GM12891 (cell line): Measurements from ENCODE around the gene SRP68.
"Not testable (repeated sequence)": the region's sequence is repeated elsewhere in the genome, so short reads cannot be mapped to it uniquely, and the experiment has no call there.

Source experiments
- DNase-seq: peaks from one replicate; pipeline ENCODE4 v3.0.0; 2011; ENCODE audit warnings: low spot score; ENCODE audit not compliant: insufficient read length
- FAIRE-seq: peaks from 2 replicates; lab custom pipeline; 2011; peaks lifted over from hg19 to GRCh38; lab: Jason Lieb, UNC
- PAX5 ChIP-seq: IDR thresholded peaks from 2 replicates; pipeline ENCODE4 v1.6.1; 2011; ENCODE audit warnings: low read length, moderate library complexity, mild to moderate bottlenecking; ENCODE audit not compliant: insufficient read depth, severe bottlenecking
- POLR2A ChIP-seq: IDR thresholded peaks from 2 replicates; pipeline ENCODE4 v1.6.1; 2011; ENCODE audit warnings: low read depth, low read length, control low read depth
- POLR2AphosphoS5 ChIP-seq: IDR thresholded peaks from 2 replicates; pipeline ENCODE4 v1.6.1; 2011; ENCODE audit warnings: low read depth, low read length, control low read depth
- POU2F2 ChIP-seq: IDR thresholded peaks from 2 replicates; pipeline ENCODE4 v1.6.1; 2011; ENCODE audit warnings: low read depth, mild to moderate bottlenecking, control low read depth, low read length, moderate library complexity
- SPI1 ChIP-seq: IDR thresholded peaks from 2 replicates; pipeline ENCODE4 v1.6.1; 2011; ENCODE audit warnings: low read depth, low read length, control low read depth
- TAF1 ChIP-seq: IDR thresholded peaks from 2 replicates; pipeline ENCODE4 v1.6.1; 2011; ENCODE audit warnings: low read depth, low read length, control low read depth

The SRP68 gene

DNA sequence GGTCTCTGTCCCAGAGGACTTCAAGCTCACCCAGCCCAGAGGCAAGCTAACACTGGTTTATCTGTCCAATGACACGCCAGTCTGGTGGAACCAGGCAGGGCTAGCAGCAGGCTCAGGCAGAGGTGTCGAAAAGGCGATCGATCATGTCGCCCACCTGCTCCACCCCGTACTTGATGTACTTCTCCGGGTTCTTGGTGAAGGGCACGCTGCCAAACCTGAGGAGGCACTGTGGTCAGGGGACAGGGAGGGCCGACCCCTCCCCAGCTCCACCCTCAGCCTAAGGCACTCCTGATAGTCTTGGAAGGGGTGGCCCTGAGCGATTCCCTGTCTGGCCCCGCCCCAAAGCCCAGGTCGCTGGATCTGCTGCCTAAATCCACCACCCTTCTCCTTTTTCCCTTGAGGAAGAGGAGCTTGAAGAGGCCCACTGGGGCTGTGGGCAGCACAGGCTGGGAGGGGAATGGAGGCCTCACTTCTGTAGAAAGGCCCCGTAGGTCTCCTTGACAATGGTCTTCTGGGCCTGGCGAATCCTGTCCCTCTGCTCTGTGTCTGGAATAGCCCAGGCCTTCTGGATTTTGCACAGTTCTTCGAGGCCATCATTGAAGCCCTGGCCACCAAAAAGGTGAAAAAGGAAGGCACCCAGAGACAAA, 11.3 kb upstream of the SRP68 start:
- no peak for DNase-seq
- FAIRE-seq, result no peak
- TF ChIP-seq POU2F2 (no peak), POLR2A (no peak), TAF1 (no peak), POLR2AphosphoS5 (no peak), SPI1 (no peak), PAX5 (no peak)

DNA sequence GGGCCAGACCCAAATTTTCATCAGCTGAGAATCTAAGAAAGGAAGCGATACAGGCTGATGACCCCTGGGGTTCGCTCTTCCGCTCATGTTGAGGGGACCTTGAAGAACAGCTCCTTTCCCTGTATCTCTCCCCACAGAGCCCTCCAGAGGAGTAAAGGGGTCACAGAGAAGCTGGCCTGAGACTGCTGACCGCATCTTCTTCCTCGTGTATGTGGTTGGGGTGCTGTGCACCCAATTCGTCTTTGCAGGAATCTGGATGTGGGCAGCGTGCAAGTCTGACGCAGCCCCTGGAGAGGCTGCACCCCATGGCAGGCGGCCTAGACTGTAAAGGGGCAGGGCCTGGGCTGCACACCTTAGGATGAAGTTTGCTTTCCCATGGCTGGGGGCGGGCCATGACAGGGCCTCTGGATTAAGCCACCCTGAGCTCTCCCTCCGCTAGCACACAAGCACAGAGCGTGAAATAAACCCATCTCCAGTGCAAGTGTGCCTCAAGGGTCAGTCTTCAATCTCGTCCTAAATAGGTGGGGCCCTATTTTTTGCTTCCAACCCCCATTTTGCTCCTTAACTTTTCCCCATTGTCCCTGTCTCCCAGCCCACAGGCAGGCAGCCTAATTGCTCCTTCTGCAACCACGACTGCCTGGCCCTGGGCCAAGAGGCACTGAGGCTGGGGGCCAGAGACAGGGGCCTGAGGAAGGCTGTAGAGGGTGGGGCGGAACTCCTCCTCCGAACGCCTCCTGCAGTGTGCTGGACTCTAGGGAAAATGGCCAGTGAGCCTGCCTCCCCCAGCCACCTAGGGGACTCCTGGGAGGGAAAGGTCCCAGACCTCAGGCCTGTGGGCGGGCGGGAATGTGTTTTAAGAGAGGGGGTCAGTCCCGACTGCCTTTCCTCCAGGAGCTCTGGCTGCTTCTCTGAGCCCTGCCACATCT, 10.3 kb upstream of the SRP68 start:
- DNase-seq (peak; percentile 12), FAIRE-seq (no peak)
- TF ChIP-seq TAF1 (no peak), PAX5 (no peak), POLR2A (no peak), POU2F2 (no peak), SPI1 (no peak), POLR2AphosphoS5 (no peak)

DNA sequence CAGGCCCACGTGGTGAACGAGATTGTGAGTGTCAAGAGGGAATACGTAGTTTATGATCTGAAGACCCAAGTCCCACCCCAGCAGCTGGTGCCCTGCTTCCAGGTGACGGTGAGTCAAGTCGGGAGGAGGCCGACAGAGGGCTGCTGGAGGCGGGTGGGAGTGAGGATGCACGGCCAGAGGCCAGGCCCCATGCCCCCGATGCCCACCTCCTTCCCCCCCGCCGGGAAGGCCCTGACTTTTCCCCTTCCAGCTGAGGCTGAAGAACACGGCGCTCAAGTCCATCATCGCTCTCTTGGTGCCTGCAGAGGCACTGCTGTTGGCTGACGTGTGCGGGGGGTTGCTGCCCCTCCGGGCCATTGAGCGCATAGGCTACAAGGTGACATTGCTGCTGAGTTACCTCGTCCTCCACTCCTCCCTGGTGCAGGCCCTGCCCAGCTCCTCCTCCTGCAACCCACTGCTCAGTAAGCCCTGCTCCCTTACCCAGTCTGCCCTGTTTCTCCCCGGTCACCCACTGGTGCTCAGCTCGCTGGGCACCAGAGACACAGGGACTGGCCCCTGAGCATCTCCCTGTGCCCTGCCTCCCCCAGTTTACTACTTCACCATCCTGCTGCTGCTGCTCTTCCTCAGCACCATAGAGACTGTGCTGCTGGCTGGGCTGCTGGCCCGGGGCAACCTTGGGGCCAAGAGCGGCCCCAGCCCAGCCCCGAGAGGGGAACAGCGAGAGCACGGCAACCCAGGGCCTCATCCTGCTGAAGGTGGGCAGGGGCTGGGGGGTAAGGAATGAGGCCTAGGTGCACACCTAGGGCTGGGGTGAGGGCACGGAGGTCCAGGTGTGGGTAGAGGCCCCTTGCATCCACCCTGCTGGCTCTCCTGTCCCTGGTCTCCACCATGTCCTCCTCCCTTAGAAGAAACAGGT, 9.2 kb upstream of the SRP68 start:
- TF ChIP-seq TAF1, result no peak
- no peak for TF ChIP-seq POLR2AphosphoS5
- TF ChIP-seq POLR2A, result no peak
- TF ChIP-seq PAX5, result no peak
- TF ChIP-seq SPI1, result no peak
- no peak for TF ChIP-seq POU2F2
- no peak for FAIRE-seq

DNA sequence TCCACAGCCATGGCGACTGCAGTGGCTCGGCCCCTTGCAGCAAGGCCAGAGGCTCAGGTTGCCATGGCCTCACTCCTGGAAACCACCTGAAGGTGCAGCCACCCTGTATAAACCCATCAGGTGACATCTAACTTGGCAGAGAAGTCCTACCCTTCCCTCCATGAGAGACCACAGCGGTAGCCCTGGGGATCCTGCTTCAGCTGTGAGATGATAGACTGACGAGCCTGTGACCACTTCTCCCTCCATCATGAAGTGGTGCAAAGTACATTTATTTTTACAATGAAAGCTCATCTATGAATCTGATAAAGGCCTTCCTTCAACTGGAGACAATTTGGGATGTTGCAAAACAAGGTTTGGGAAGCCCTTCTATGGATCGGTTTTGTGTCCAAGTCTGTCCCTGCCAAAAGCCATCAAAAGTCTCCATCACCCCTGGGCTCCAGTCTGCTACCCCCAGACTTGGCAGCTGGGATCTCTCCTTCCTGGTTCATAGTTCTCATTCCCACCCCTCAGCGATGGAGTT, 8.5 kb upstream of the SRP68 start:
- FAIRE-seq, result no peak
- TF ChIP-seq POU2F2 (no peak), SPI1 (no peak), POLR2AphosphoS5 (peak; percentile 54; the same call in 1 of the 2 replicates)
- DNase-seq, result no peak

More for the DNA sequence above, 9.2 kb upstream of the SRP68 start:
- DNase-seq, result peak; percentile 28

DNA sequence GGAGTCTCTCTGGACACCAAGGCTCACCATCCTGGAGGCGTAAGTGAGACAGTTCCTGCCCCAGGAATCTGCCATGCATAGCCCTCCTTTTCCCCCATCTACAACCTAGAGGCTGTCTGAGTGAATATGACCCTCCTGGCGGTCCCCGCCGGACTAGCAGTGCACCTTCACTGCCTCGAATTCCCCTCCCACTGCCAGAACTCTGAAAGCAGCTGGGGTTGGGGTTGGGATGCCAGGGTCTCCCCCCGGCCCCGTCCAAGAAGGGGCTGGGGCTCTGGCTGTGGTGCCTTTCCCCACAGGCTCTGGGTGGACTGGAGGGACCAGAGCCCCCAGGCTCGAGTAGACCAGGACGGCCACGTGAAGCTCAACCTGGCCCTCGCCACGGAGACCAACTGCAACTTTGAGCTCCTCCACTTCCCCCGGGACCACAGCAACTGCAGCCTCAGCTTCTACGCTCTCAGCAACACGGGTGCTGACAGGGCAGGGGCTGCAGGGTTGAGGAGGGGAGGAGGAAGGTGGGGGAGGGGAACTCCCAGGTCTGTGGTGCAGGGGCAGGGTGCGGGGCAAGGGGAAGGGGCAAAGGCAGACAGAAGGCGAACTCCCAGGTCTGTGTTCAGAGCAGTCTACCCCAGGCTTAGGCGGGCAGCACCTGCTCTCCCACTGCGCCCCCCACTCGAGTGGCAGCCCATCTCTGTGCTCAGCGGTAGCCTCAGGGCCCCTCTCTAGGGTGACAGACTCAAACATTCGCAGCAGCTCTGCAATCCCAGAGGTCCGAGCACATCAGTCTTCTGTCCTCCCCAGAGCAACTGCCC, 7.8 kb upstream of the SRP68 start:
- FAIRE-seq (no peak), DNase-seq (peak; percentile 22)
- no peak for TF ChIP-seq POLR2AphosphoS5
- no peak for TF ChIP-seq TAF1
- no peak for TF ChIP-seq POLR2A
- no peak for TF ChIP-seq POU2F2
- TF ChIP-seq SPI1, result no peak
- TF ChIP-seq PAX5, result no peak

DNA sequence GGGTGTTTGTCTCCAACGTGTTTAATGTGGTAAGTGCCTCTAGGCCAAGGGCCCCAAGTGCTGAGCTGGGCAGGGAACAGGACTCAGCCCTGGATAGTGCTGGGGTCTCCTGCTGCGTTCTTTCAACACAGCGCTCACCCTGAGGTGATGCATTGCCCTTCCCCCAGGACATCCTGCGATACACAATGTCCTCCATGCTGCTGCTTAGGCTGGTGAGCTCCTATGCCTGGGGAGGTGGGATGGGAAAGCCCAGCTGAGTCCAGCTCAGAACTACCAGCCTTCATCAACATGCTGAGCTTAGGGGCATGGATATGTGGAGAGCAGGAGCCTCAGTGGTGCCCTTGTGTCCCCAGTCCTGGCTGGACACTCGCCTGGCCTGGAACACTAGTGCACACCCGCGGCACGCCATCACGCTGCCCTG, 7.2 kb upstream of the SRP68 start:
- peak; percentile 14 for DNase-seq
- no peak for TF ChIP-seq POU2F2
- no peak for TF ChIP-seq PAX5
- TF ChIP-seq POLR2AphosphoS5, result no peak
- no peak for TF ChIP-seq TAF1
- no peak for TF ChIP-seq SPI1
- TF ChIP-seq POLR2A, result no peak
- FAIRE-seq, result no peak

DNA sequence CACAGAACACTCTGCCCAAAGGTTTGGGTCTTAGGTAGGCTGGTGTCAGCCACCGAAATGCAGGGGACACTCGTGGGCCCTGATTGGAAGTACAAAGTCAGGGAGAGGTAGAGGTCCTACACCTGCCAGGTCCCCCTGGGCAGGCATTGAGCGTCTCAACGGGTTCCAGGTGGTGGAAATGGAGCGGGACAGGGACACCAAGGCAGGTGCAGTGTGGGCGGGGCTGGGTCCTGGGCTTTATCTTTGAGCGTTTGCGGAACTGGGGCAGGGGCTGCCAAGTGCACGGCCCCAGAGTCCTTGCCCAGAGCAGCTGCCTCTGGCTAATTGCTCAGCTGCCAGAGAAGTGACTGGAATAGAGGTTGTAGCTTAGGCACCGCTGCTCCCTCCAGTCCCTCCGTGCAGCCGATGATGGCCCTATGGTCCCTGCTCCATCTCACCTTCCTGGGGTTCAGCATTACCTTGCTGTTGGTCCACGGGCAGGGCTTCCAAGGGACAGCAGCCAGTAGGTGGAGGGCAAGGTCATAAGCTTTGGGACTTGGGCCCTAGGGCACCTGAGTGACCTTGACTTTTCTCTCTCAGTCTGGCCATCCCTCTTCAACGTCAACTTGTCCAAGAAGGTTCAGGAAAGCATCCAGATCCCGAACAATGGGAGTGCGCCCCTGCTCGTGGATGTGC, 6.7 kb upstream of the SRP68 start, which contains the start of gene ZACN:
TSS of gene ZACN (plus strand) at position 323 of the 675 bp plus-strand sequence. CDS start at position 406, 83 bp downstream.
- DNase-seq (peak; percentile 20), FAIRE-seq (no peak)
- TF ChIP-seq POLR2A (no peak), TAF1 (no peak)

DNA sequence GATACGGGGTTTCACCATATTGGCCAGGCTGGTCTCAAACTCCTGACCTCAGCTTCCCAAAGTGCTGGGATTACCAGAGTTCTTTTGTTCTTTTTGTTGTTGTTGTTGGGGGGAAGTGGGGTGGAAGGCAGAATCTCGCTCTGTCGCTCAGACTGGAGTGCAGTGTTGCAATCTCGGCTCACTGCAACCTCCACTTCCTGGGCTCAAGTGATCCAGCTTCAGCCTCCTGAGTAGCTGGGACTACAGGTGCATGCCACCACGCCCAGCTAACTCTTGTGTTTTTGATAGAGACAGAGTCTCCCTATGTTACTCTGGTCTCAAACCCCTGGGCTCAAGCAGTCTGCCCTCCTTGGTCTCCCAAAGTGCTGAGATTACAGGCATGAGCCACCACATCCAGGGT, 6.1 kb upstream of the SRP68 start:
- not testable (repeated sequence) for DNase-seq, FAIRE-seq
